A549 (cell line): Measurements from ENCODE around the gene BANF2. TPM values are rescaled to one million over a fixed set of nuclear protein-coding genes. Genes with fewer than 3 reads are reported as not detected.

Experiments
- ATAC-seq, 2 experiments: fragments of 200-7000 bp in 1 of 2; fragments of >200 bp in 1 of 2; cut with Nextera tagmentation in 1 of 2; cut with Tn5 transposase in 1 of 2; 3 replicates each; pipeline versions ENCODE4 v1.8.0 to v1.9.1; 2018 to 2020; ENCODE audit warnings: mild to moderate bottlenecking in 1 of 2, moderate library complexity in 1 of 2
- CTCF ChIA-PET: fragments of 300-600 bp; sonication (Branson Sonifier 250); formaldehyde crosslinking; extraction: SDS; loops from one replicate; lab custom pipeline; 2021; ENCODE audit warnings: antibody characterized with exemption, inconsistent platforms; lab: Yijun Ruan, JAX
- POLR2A ChIA-PET: fragments of 350-600 bp; formaldehyde crosslinking; extraction: SDS; loops from one replicate; lab custom pipeline; 2021; ENCODE audit warnings: antibody characterized with exemption, inconsistent platforms; lab: Yijun Ruan, JAX
- DNase-seq, 2 experiments: peaks; one replicate each; pipeline versions ENCODE4 v3.0.0 to v3.0.0-alpha.2; 2011 to 2016; ENCODE audit warnings: low read depth in 1 of 2, low spot score in 1 of 2
- FAIRE-seq: peaks from 2 replicates; lab custom pipeline; 2011; peaks lifted over from hg19 to GRCh38; lab: Jason Lieb, UNC
- H3K27ac ChIP-seq, 2 experiments: fragments of >200 bp; sonication (Bioruptor Twin); formaldehyde crosslinking; 3 replicates each; pipeline ENCODE4 v1.5.1; 2016 to 2017
- H3K4me1 ChIP-seq: fragments of >200 bp; sonication (Bioruptor Twin); formaldehyde crosslinking; 3 replicates; pipeline ENCODE4 v1.6.1; 2016
- H3K4me2 ChIP-seq: fragments of >200 bp; sonication (Bioruptor Twin); formaldehyde crosslinking; 3 replicates; pipeline ENCODE4 v1.6.1; 2016
- H3K4me3 ChIP-seq: fragments of >200 bp; sonication (Bioruptor Twin); formaldehyde crosslinking; 3 replicates; pipeline ENCODE4 v1.5.1; 2016
- H3K9me3 ChIP-seq: fragments of >200 bp; sonication (Bioruptor Twin); formaldehyde crosslinking; 3 replicates; pipeline ENCODE4 v1.6.1; 2016
- CHD2 ChIP-seq: fragments of 150-350 bp; IDR thresholded peaks from 2 replicates; pipeline ENCODE4 v1.6.1; 2014; ENCODE audit warnings: low read length; ENCODE audit not compliant: partially characterized antibody
- E2F6 ChIP-seq: IDR thresholded peaks from 2 replicates; pipeline ENCODE4 v1.6.1; 2012; ENCODE audit warnings: low read depth, borderline replicate concordance
- EP300 ChIP-seq, 2 experiments: fragments of >200 bp; sonication (Bioruptor Twin); formaldehyde crosslinking; IDR thresholded peaks; 2 replicates in 1 of 2; 3 replicates in 1 of 2; pipeline ENCODE4 v1.6.1; 2016 to 2017
- FOSB ChIP-seq: fragments of 250-450 bp; sonication (Bioruptor Pico); IDR thresholded peaks from 2 replicates; pipeline ENCODE4 v1.5.0; 2020; ENCODE audit warnings: mild to moderate bottlenecking, moderate library complexity
- GATA3 ChIP-seq: IDR thresholded peaks from 2 replicates; pipeline ENCODE4 v1.6.1; 2012; ENCODE audit warnings: borderline replicate concordance
- HES2 ChIP-seq: fragments of >200 bp; sonication (Bioruptor Twin); formaldehyde crosslinking; IDR thresholded peaks from 2 replicates; pipeline ENCODE4 v1.6.1; 2016
- HEYL ChIP-seq: fragments of 250-450 bp; sonication (Bioruptor Pico); IDR thresholded peaks from 2 replicates; pipeline ENCODE4 v1.8.0; 2021; ENCODE audit warnings: mild to moderate bottlenecking, moderate library complexity
- HMGXB4 ChIP-seq: fragments of 250-450 bp; sonication (Bioruptor Pico); IDR thresholded peaks from 2 replicates; pipeline ENCODE4 v1.5.0; 2021; ENCODE audit warnings: mild to moderate bottlenecking, moderate library complexity, borderline replicate concordance
- HOXA7 ChIP-seq: fragments of 250-450 bp; sonication (Bioruptor Pico); IDR thresholded peaks from 2 replicates; pipeline ENCODE4 v1.5.0; 2020; ENCODE audit warnings: mild to moderate bottlenecking, moderate library complexity
- HOXB13 ChIP-seq: fragments of 250-450 bp; sonication (Bioruptor Pico); IDR thresholded peaks from 2 replicates; pipeline ENCODE4 v1.5.0; 2020; ENCODE audit warnings: low read depth, mild to moderate bottlenecking, moderate library complexity
- JUN ChIP-seq, 2 experiments: fragments of >200 bp; sonication (Bioruptor Twin); formaldehyde crosslinking; IDR thresholded peaks; 2 replicates in 1 of 2; 3 replicates in 1 of 2; pipeline ENCODE4 v1.6.1; 2016 to 2017
- JUNB ChIP-seq: fragments of >200 bp; sonication (Bioruptor Twin); formaldehyde crosslinking; IDR thresholded peaks from 2 replicates; pipeline ENCODE4 v1.6.1; 2016
- MAFK ChIP-seq: fragments of 450-650 bp; IDR thresholded peaks from 2 replicates; pipeline ENCODE4 v1.6.1; 2014; ENCODE audit not compliant: partially characterized antibody
- MAZ ChIP-seq: fragments of 150-350 bp; IDR thresholded peaks from 2 replicates; pipeline ENCODE4 v1.6.1; 2014; ENCODE audit warnings: antibody characterized with exemption, low read depth, low read length, borderline replicate concordance
- MYC ChIP-seq: IDR thresholded peaks from 2 replicates; pipeline ENCODE4 v1.6.1; 2012; ENCODE audit warnings: mild to moderate bottlenecking, inconsistent platforms, low read length, improper control_type of control experiment, borderline replicate concordance
- PBX3 ChIP-seq: IDR thresholded peaks from 2 replicates; pipeline ENCODE4 v1.6.1; 2012
- POLR2AphosphoS2 ChIP-seq: conservative IDR thresholded peaks from 2 replicates; pipeline ENCODE4 v1.6.1; 2012; ENCODE audit warnings: low read length, improper control_type of control experiment, inconsistent platforms
- REST ChIP-seq: fragments of 200-600 bp; sonication (generic); IDR thresholded peaks from 2 replicates; pipeline ENCODE4 v1.6.1; 2016; ENCODE audit warnings: antibody characterized with exemption, mild to moderate bottlenecking, moderate library complexity
- RNF2 ChIP-seq: fragments of 200-600 bp; sonication (generic); IDR thresholded peaks from 2 replicates; pipeline ENCODE4 v1.6.1; 2016; ENCODE audit warnings: low read depth, mild to moderate bottlenecking, antibody characterized with exemption, moderate library complexity, borderline replicate concordance
- TFCP2L1 ChIP-seq: fragments of 250-450 bp; sonication (Bioruptor Pico); IDR thresholded peaks from 2 replicates; pipeline ENCODE4 v1.5.0; 2021; ENCODE audit warnings: mild to moderate bottlenecking
- ZFP36 ChIP-seq: fragments of 450-650 bp; IDR thresholded peaks from 2 replicates; pipeline ENCODE4 v1.6.1; 2014; ENCODE audit warnings: borderline replicate concordance; ENCODE audit not compliant: partially characterized antibody
- ZSCAN20 ChIP-seq: fragments of 250-450 bp; sonication (Bioruptor Pico); IDR thresholded peaks from 2 replicates; pipeline ENCODE4 v1.8.0; 2022; ENCODE audit warnings: mild to moderate bottlenecking, moderate library complexity
- WGBS: methylation state at CpG from one replicate; pipeline ENCODE4 v1.1.6; 2017; ENCODE audit errors: missing lambda C conversion rate; 5-methylcytosine and 5-hydroxymethylcytosine counted together
- polyA plus RNA-seq, 4 experiments: library from polyadenylated mRNA; depleted of rRNA in 3 of 4; stranded (reverse); fragments of >200 nt; fragmentation: RNase III in 1 of 4; extraction: RNeasy Plus Mini Kit Qiagen cat#74134 plus additional on column Dnase treatment in 1 of 4; gene quantifications; 2 replicates in 3 of 4; 3 replicates in 1 of 4; pipeline ENCODE4 v1.2.3, GENCODE V29; 2011 to 2017

BANF2 gene
- polyA plus RNA-seq, 2 of the 4 experiments (the other 2 are of a cell fraction), result not detected

- DNase-seq (no peak), ATAC-seq (no peak; a peak in 1 of 6 replicates), FAIRE-seq (no peak)
- WGBS, result 75% methylated on average over 5 of the region's 5 CpGs
- no peak for TF ChIP-seq HMGXB4
- TF ChIP-seq ZFP36, result no peak
- TF ChIP-seq FOSB (CRISPR knock-in tag), result no peak
- TF ChIP-seq MYC, result no peak
- Histone ChIP-seq H3K27ac (no peak overlapping the region), H3K4me1 (peaks cover 6% of the 10 kb centered on the region; the same call in 2 of the 3 replicates), H3K9me3 (peaks cover 21% of the 10 kb centered on the region), H3K4me3 (no peak overlapping the region), H3K4me2 (no peak overlapping the region)
- ChIA-PET CTCF (no interaction called here), POLR2A (no interaction called here)
These were observed 38.5 kb upstream of the BANF2 start for GRCh38 chr20:17661121-17661744.

GRCh38 chr20:17662333-17663039 lies 37.3 kb upstream of the BANF2 start:
- POLR2A ChIA-PET, result no interaction called here
- TF ChIP-seq JUNB (no peak), CHD2 (no peak), HES2 (no peak), PBX3 (no peak), GATA3 (no peak), MAZ (no peak), JUN (IDR thresholded peaks at IDR 0.05) (no peak), ZSCAN20 (CRISPR knock-in tag) (no peak), E2F6 (no peak), RNF2 (no peak)
- ATAC-seq (peak; percentile 33 to 46; a peak in 3 of 6 replicates), DNase-seq (no peak), FAIRE-seq (no peak)
- CTCF ChIA-PET, result interaction anchor here (1.0 to 1.6 kb wide), 5 partner anchors 13 to 333 kb away, joined by 3 to 6 read pairs (median 3); partner anchors contain the start of gene RRBP1
- Histone ChIP-seq H3K4me1 (peaks cover 6% of the 10 kb centered on the region; the same call in 1 of the 3 replicates), H3K4me2 (no peak overlapping the region), H3K4me3 (no peak overlapping the region), H3K27ac (no peak overlapping the region), H3K9me3 (peaks cover 21% of the 10 kb centered on the region)
- WGBS, result 77% methylated on average over 10 of the region's 10 CpGs

- FAIRE-seq (no peak), ATAC-seq (no peak), DNase-seq (no peak)
- no peak overlapping the region for H3K4me2 ChIP-seq
- 92% methylated on average over 13 of the region's 13 CpGs for WGBS
- CTCF ChIA-PET, result interaction anchor here (1.0 to 1.6 kb wide), 5 partner anchors 13 to 333 kb away, joined by 3 to 6 read pairs (median 3); partner anchors contain the start of gene RRBP1
- H3K27ac ChIP-seq, result no peak overlapping the region
- peaks cover 6% of the 10 kb centered on the region; the same call in 1 of the 3 replicates for H3K4me1 ChIP-seq
- H3K4me3 ChIP-seq, result no peak overlapping the region
- POLR2A ChIA-PET, result no interaction called here
- H3K9me3 ChIP-seq, result peaks cover 19% of the 10 kb centered on the region
- no peak for TF ChIP-seq HOXB13
- no peak for TF ChIP-seq PBX3
- no peak for TF ChIP-seq ZSCAN20 (CRISPR knock-in tag)
- no peak for TF ChIP-seq MYC
- TF ChIP-seq HEYL, result no peak
- TF ChIP-seq EP300 (IDR thresholded peaks at IDR 0.05), result no peak
- no peak for TF ChIP-seq HOXA7 (CRISPR knock-in tag)
- TF ChIP-seq JUN (IDR thresholded peaks at IDR 0.05), result no peak
- TF ChIP-seq REST, result no peak
- no peak for TF ChIP-seq FOSB (CRISPR knock-in tag)
- TF ChIP-seq MAZ, result no peak
- TF ChIP-seq TFCP2L1, result no peak
- TF ChIP-seq MAFK, result no peak
- TF ChIP-seq POLR2AphosphoS2, result no peak
These were observed 36.7 kb upstream of the BANF2 start for GRCh38 chr20:17663040-17663399.
